NB4 (cell line): ENCODE data around the gene LTB4R2.

Source experiments
- CTCF ChIP-seq: IDR thresholded peaks from one replicate; pipeline ENCODE4 v1.5.1; 2012; ENCODE audit warnings: low read depth, low read length
- POLR2A ChIP-seq: IDR thresholded peaks from 2 replicates; pipeline ENCODE4 v1.6.1; 2011; ENCODE audit warnings: mild to moderate bottlenecking; ENCODE audit not compliant: insufficient read length; ENCODE audit errors: extremely low read depth

- no peak for TF ChIP-seq CTCF
- TF ChIP-seq POLR2A, result no peak
These were observed 37.5 kb upstream of the LTB4R2 start for GRCh38 chr14:24272467-24272866.
